ENCODE data around the gene PACS2.
"Not testable (repeated sequence)": the region's sequence is repeated elsewhere in the genome, so short reads cannot be mapped to it uniquely, and the experiment has no call there.

The PACS2 gene

DNA sequence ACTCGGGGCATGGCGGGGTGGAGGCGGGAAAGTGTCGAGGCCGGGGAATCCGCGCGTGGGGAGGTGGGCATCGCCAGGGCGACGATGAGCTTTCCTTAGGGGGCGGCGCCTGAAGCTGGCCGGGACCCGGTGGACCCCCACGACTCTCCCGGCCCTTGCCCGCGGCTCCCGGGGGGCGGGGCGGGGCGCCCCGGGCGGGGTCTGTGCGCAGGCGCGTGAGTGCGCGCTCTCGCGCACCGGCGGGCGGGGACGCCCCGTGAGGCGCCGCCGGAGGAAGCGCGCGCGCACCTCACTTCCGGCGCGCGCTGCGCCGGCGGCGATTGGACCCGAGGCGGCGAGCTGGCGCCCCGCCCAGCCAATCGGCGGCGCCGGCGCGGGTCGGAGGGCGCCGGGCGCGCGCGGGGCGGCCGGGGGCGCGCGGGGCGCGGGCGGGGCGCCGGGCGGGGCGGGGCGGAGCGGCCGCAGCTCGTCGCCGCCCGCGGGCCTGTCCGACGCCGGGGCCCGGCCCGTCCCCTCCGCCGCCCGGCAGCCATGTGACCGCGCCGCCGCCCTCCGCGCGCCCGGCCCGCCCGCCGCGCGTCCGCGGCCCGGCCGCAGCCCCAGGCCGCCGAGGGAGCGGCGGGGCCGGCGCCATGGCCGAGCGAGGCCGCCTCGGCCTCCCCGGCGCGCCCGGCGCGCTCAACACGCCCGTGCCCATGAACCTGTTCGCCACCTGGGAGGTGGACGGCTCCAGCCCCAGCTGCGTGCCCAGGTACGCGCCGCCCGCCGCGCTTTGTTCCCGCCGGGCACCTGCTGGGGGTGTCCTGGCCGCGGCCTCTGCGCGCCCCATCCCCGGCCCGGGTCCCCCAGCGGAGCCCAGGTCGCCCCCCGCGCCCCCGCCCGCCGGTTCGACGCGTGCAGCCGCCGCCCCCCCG, at the start of gene PACS2:
PACS2 (plus strand) TSS at position 462 of the 914 bp plus-strand sequence; CDS start at position 633, 171 bp downstream.
- DNase-seq (ENCODE audit: low spot score) = peak; percentile 99

- DNase-seq (ENCODE audit: low spot score) = no peak
Observed at GRCh38 chr14:105267820-105268548, 46.6 kb upstream of the PACS2 start.

GRCh38 chr14:105268736-105269354, 45.7 kb upstream of the PACS2 start:
- DNase-seq (ENCODE audit: low spot score) = no peak

DNA sequence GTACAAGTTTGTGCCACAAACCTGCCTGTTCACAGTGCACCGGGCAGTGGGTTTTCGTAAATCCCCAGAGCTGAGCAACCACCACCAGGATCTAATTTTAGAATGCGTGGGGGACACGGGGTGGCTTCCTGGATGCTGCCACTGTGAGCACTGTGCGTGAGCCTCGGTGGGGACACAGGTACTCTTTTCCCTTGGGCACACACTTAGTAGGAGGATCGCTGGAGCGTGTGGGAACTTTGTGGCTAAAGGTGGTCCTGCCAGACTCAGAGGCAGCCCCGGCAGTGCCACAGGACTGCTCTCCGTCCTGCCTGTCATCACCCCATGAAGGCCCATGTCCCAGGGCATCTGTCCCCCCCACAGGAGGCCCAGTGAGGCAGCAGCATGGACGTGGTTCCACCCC, 45.1 kb upstream of the PACS2 start:
- DNase-seq (ENCODE audit: low spot score) = no peak

DNA sequence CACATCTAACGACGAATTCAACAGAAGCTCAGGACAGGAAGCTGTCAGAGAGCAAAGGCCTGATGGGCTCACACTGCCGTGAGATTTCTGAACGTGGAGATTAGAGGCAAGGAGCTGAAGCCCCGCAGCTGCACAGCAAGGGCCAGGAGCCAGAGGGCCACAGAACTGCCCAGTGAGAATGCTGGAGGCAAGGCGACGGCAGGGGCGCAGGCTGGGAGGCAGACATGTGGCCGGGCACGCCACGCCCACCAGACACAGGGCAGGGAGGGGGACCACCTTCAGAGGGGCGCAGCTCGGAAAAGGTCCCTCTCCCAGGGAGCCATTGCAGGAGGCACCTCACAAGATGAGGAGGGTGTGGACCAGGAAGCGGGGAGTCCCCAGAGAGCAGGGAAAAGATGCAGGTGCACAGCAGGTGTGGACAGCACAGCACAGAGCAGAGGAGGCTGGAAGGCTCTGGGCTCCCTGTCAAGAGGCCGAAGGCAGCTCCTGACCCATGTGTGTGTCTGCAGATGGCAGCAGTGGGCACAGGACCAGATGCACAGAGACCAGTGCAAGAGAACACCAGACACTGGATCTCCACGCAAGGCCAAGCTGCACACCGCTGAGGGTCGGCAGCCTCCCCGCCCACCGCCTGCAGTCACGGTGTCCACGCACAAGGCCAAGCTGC, 43.2 kb upstream of the PACS2 start:
- DNase-seq (ENCODE audit: low spot score) = no peak

- DNase-seq (ENCODE audit: low spot score) = no peak
Observed at GRCh38 chr14:105272623-105273022, 41.9 kb upstream of the PACS2 start.

- DNase-seq (ENCODE audit: low spot score) = no peak
Observed at GRCh38 chr14:105273062-105273461, 41.5 kb upstream of the PACS2 start.

- no peak for DNase-seq (ENCODE audit: low spot score)
Observed at GRCh38 chr14:105274637-105275036, 39.9 kb upstream of the PACS2 start.

GRCh38 chr14:105275267-105275946, 39.1 kb upstream of the PACS2 start:
- DNase-seq (ENCODE audit: low spot score) = peak; percentile 68

DNA sequence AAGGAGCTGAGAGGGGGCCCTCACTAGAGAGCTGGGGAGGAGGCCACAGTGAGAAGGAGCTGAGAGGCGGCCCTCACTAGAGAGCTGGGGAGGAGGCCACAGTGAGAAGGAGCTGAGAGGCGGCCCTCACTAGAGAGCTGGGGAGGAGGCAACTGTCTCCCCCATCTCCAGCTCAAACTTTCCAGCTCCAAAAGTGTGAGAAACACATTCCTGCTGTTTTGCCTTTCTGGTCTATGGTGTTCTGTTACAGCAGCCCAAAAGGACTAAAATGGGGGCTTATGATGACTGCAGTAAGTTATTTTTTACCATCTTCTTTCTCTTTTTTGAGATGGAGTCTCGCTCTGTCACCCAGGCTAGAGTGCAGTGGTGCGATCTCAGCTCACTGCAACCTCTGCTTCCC, 37.1 kb upstream of the PACS2 start:
- not testable (repeated sequence) for DNase-seq (ENCODE audit: low spot score)

GRCh38 chr14:105279642-105280361, 34.7 kb upstream of the PACS2 start:
- DNase-seq (ENCODE audit: low spot score) = no peak

- DNase-seq (ENCODE audit: low spot score) = no peak
Observed at GRCh38 chr14:105280525-105280924, 34.0 kb upstream of the PACS2 start.

DNA sequence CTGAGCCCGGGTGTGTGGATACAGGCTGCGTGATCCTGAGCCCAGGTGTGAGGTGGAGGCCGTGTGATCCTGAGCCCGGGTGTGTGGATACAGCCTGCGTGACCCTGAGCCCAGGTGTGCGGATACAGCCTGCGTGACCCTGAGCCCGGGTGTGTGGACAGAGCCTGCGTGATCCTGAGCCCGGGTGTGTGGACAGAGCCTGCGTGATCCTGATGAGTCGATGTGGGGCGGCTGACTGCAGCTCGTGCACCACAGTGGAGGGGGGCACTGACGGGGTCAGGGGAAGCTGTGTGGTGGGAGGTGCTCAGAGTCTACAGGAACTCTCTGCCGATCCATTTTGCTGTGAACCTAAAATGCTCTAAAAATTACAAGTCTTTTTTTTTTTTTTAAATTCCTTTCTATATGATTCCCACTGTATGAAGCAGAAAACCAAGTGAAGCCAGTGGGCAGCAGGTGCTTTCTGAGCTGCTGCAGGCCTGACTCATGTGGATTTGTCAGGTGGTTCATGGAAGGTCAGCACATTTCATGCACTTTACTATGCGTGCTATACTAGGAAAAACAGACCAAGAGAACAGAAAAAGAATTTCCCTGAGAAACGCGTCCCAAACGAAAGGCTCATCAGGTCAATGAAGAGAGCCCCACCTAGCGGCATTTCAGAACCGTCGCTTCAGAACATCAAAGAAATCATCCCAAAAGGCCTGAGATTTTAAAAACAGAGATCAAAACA, 33.0 kb upstream of the PACS2 start:
- DNase-seq (ENCODE audit: low spot score) = peak; percentile 77

GRCh38 chr14:105282098-105282725, 32.3 kb upstream of the PACS2 start:
- no peak for DNase-seq (ENCODE audit: low spot score)

DNA sequence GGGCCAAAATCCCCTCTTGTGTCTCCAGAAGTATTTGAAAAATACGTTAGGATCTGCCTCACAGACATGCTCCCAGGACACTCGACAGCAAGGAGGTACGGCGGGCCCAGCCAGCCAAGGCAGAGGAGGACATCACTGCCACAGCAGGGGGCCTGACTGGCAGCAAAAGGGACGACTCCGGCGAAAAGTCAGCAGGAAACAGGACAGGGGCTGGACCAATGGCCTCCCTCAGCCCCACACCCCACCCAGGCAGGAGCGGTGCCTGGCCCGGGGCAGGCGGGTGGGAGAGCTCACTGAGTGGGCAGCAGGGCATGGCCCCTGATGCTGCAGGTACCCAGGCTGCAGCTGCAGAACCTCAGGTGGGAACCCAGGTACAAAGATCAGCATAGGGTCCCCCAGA, 31.5 kb upstream of the PACS2 start:
- no peak for DNase-seq (ENCODE audit: low spot score)

DNA sequence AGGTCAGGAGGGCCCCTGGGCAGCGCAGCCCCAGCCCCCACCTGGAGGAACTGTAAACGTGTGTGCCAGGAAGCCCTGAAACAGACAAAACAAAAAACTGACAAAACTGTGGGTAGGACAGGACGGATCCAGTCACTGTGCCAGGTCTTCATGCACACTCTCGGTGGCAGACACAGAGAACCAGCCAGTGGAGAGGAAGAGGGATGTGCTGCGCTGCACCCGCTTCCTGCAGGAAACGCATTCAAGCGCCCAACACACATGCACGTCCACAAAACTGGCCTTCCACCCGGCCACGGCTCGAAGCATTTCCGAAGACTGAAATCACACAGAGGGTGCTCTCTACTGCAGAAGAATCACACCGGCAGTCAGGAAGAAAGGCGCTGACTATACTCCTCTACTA, 30.6 kb upstream of the PACS2 start:
- no peak for DNase-seq (ENCODE audit: low spot score)

- no peak for DNase-seq (ENCODE audit: low spot score)
Observed at GRCh38 chr14:105285174-105285573, 29.4 kb upstream of the PACS2 start.

GRCh38 chr14:105286759-105287144, 27.8 kb upstream of the PACS2 start:
- DNase-seq (ENCODE audit: low spot score) = no peak

- DNase-seq (ENCODE audit: low spot score) = no peak
Observed at GRCh38 chr14:105287249-105288102, 27.1 kb upstream of the PACS2 start.

Measured in AG08395 (cell line).